Activated T-cell treated with anti-CD3 and anti-CD28 coated beads, Interleukin-2, amount 50 U/mL, for 72 hours (primary cell): ENCODE results near the gene SCGB1C2. TPM values are rescaled to one million over a fixed set of nuclear protein-coding genes. Genes with fewer than 3 reads are reported as not detected.
A peak's percentile ranks its signal among the peaks of the same experiment; 100 is the strongest.
"Not testable (repeated sequence)": the region's sequence is repeated elsewhere in the genome, so short reads cannot be mapped to it uniquely, and the experiment has no call there.

Source experiments
- ATAC-seq, 2 donors: fragments of 150-1000 bp; cut with Tn5 transposase; replicated peaks in 1 of 2; 2 replicates each; pipeline ENCODE4 v1.10.0; 2021; ENCODE audit warnings: moderate library complexity in 2 of 2, mild to moderate bottlenecking in 1 of 2
- DNase-seq, 2 donors: peaks; one replicate each; pipeline ENCODE4 v3.0.0; 2021 to 2022; ENCODE audit warnings: mixed read lengths in 1 of 2
- H3K27ac Mint-ChIP-seq: one replicate; pipeline ENCODE4 v1.8.0; 2022; ENCODE audit warnings: mild to moderate bottlenecking, moderate library complexity, mixed read lengths
- H3K27me3 Mint-ChIP-seq: one replicate; pipeline ENCODE4 v1.8.0; 2022; ENCODE audit warnings: low read depth, mixed read lengths
- H3K36me3 Mint-ChIP-seq, 2 donors: one replicate each; pipeline ENCODE4 v1.8.0; 2022; ENCODE audit warnings: mixed read lengths in 2 of 2, mild to moderate bottlenecking in 1 of 2; ENCODE audit not compliant: insufficient read depth in 2 of 2
- H3K4me1 Mint-ChIP-seq: one replicate; pipeline ENCODE4 v1.8.0; 2022; ENCODE audit warnings: low read depth, mixed read lengths
- H3K4me3 Mint-ChIP-seq, 2 donors: one replicate each; pipeline ENCODE4 v1.8.0; 2022; ENCODE audit warnings: mild to moderate bottlenecking in 2 of 2, mixed read lengths in 2 of 2, moderate library complexity in 2 of 2
- H3K9me3 Mint-ChIP-seq, 2 donors: one replicate each; pipeline ENCODE4 v1.8.0; 2022; ENCODE audit warnings: mixed read lengths in 2 of 2
- total RNA-seq, 2 donors: library from RNA; stranded (reverse); gene quantifications; one replicate each; pipeline ENCODE4 v1.2.3, GENCODE V29; 2022

SCGB1C2 gene
- not detected for total RNA-seq

GRCh38 chr17:137166-137807 lies at the start of gene SCGB1C2:
TSS of gene SCGB1C2 (plus strand) at chr17:137569. CDS start at chr17:137591, 22 bp downstream.
- not testable (repeated sequence) for H3K4me1 Mint-ChIP-seq, ATAC-seq, H3K27ac Mint-ChIP-seq, DNase-seq, H3K9me3 Mint-ChIP-seq, H3K4me3 Mint-ChIP-seq, H3K36me3 Mint-ChIP-seq, H3K27me3 Mint-ChIP-seq

DNA sequence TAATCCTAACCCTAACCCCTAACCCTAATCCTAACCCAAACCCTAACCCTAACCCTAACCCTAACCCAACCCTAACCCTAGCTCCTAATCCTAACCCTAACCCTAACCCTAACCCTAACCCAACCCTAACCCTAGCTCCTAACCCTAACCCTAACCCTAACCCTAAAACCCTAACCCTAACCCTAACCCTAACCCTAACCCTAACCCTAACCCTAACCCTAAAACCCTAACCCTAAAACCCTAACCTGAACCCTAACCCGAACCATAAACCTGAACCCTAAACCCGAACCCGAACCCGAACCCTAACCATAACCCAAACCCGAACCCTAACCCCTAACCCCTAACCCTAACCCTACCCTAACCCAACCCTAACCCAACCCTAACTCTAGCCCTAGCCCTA lies 24.3 kb upstream of the SCGB1C2 start:
- DNase-seq, H3K4me1 Mint-ChIP-seq, H3K27me3 Mint-ChIP-seq: not testable (repeated sequence)

DNA sequence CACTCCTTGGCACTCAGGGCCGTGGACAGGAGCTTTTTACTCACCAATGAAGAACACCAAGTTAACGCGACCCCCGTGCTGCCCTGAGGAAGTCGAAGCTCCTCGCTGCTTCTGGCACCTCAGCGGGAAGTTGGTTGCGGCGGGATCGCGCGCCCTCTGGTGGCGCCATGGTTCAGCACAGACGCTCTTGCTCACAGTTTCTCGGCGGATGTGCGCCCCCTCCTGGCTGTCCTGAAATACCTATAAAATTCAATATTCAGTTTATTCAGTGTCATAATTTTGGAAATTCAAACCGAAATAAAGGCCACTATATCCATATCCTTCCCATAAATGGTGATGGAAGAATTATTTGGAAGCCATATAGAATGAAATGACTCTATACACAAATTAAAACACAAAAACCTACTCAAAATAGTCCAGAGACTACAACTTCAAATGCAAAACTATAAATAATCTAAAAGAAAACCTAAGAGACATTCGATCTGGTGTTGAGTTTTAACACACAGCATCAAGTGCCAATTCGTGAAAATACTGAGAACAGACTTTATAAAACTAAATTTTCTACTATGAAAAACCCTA lies 18.9 kb upstream of the SCGB1C2 start:
- H3K9me3 Mint-ChIP-seq, H3K4me3 Mint-ChIP-seq, H3K27ac Mint-ChIP-seq, H3K36me3 Mint-ChIP-seq, H3K4me1 Mint-ChIP-seq, ATAC-seq, H3K27me3 Mint-ChIP-seq: not testable (repeated sequence)
- DNase-seq = peak; percentile 69 to 76

More for the DNA sequence above, 24.3 kb upstream of the SCGB1C2 start:
- not testable (repeated sequence) for H3K36me3 Mint-ChIP-seq, H3K27ac Mint-ChIP-seq, H3K4me3 Mint-ChIP-seq, ATAC-seq, H3K9me3 Mint-ChIP-seq

DNA sequence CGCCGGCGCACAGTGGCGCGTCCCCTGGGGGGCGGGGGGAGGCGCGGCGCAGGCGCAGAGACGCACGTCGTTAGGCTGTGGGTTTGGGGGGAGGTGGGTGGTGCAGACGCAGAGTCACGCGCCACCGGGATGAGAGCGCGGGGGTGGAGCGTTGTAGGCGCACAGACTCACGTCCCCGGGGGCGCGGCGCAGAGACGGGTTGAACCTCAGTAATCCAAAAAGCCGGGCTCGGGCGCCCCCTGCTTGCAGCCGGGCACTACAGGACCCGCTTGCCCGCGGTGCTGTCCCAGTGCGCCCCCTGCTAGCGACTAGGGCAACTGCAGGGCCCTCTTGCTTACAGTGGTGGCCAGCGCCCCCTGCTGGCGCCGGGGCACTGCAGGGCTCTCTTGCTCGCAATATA lies 3.4 kb upstream of the SCGB1C2 start:
- not testable (repeated sequence) for H3K4me1 Mint-ChIP-seq, H3K4me3 Mint-ChIP-seq, DNase-seq, H3K27ac Mint-ChIP-seq, H3K27me3 Mint-ChIP-seq, ATAC-seq, H3K36me3 Mint-ChIP-seq, H3K9me3 Mint-ChIP-seq

DNA sequence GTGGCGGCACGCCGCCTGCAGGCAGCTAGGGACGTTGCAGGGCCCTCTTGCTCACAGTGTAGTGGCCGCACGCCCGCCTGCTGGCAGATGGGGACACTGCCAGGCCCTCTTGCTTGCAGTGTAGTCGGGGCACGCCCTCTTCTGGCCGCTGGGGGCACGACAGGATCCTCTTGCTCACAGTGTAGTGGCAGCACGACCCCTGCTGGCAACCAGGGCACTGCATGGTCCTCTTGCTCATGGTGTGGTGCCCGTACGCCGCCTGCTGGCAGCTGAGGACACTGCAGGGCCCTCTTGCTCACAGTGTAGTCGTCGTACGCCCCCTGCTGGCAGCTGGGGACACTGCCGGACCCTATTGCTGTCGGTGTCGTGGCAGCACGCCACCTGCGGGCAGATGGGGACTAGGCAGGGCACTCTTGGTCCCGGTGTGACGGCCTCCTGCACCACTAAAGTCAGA lies 3.0 kb upstream of the SCGB1C2 start:
- H3K27ac Mint-ChIP-seq, H3K4me3 Mint-ChIP-seq, H3K4me1 Mint-ChIP-seq, H3K9me3 Mint-ChIP-seq, H3K36me3 Mint-ChIP-seq, H3K27me3 Mint-ChIP-seq: not testable (repeated sequence)
- DNase-seq (peak; percentile 69), ATAC-seq (peak; percentile 83)

DNA sequence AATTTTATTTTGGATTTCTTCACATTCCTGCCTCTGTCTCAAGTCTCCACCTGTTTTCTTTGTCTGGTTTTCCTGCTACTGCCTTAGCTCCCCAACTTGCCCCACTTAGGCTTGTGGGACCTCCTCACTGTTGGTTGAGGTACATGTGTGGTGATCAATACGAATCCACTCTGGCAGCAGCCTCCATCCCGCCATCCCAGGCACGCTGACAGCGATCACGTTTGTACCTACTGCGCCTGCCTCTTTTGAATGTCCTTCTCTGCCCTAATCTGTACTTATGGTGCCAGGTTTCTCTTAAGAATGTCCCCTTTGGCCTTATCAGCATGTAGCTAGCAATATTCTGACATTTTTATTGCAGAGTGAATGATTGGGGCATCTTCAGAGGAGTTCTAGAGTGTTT lies 2.3 kb upstream of the SCGB1C2 start:
- H3K27ac Mint-ChIP-seq, ATAC-seq, H3K36me3 Mint-ChIP-seq, H3K27me3 Mint-ChIP-seq, H3K4me1 Mint-ChIP-seq, H3K9me3 Mint-ChIP-seq, DNase-seq, H3K4me3 Mint-ChIP-seq: not testable (repeated sequence)

DNA sequence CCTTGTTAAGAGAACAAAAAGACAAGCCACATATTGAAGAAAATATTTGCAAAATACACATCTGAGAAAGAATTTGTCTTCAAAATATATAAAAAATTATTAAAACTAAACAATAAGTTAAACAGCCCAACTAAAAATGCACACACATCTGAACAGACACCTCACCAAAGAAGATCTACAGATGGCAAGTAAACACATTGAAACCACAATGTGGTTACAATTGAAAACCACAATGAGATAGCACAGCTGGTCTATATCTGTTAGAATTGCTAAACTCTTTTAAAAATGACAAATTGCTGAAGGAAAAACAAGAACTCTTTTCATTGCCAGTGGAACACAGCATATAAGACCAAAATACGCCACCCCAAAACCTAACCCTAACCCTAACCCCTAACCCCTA lies 1.5 kb upstream of the SCGB1C2 start:
- not testable (repeated sequence) for H3K4me1 Mint-ChIP-seq, ATAC-seq, H3K4me3 Mint-ChIP-seq, H3K27me3 Mint-ChIP-seq, H3K27ac Mint-ChIP-seq, DNase-seq, H3K36me3 Mint-ChIP-seq, H3K9me3 Mint-ChIP-seq

DNA sequence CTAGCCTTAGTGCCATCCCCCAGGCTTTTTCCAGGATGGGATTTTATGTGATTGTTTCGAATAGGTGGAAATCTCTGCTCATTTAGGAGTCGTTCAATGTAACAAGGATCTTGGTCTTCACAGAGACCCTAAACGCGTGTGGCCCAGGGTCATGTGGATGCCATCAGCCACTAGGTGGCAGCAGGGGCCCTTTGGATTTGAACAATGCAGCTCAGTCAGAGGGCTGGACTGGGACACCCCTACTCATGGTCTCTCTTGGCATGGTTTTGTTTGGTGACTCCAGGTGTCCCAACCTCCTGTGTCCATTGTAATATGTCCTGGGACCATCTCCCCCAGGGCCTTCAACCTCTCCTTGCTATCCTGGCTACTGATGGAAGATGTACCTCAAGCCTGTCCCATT lies 838 bp upstream of the SCGB1C2 start:
- not testable (repeated sequence) for H3K36me3 Mint-ChIP-seq, H3K4me1 Mint-ChIP-seq, H3K4me3 Mint-ChIP-seq, H3K27me3 Mint-ChIP-seq, H3K27ac Mint-ChIP-seq, H3K9me3 Mint-ChIP-seq
- DNase-seq (peak; percentile 82 to 83), ATAC-seq (peak; percentile 80 to 83)

DNA sequence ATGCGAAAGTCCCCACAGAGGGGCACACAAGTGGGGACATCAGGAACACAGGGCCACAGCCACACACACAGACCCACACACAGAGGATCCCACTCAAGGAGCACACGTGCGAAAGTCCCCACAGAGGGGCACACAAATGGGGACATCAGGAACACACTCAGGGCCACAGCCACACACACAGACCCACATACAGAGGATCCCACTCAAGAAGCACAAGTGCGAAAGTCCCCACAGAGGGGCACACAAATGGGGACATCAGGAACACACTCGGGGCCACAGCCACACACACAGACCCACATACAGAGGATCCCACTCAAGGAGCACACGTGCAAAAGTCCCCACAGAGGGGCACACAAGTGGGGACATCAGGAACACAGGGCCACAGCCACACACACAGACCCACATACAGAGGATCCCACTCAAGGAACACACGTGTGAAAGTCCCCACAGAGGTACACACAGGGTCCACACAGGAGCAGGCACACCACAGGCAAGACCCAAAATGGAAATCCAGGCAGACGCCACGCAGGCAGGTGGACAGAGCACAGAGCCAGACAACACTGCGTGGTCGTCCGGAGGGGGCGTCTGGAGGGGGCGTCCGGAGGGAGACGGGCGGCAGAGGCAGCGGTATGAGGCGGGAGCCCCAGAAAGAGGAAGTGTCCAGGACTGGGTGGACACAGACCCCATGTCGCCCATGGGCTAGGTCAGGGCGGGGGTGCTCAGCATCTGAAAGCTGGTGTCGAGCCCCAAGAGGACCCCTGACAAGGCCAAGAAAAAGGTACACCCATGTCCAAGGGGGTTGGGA lies 2.2 kb downstream of the SCGB1C2 start:
- not testable (repeated sequence) for H3K36me3 Mint-ChIP-seq, H3K4me3 Mint-ChIP-seq, H3K9me3 Mint-ChIP-seq, H3K27ac Mint-ChIP-seq, H3K4me1 Mint-ChIP-seq, DNase-seq, ATAC-seq
- H3K27me3 Mint-ChIP-seq = peaks cover 14% of the 10 kb centered on the region

DNA sequence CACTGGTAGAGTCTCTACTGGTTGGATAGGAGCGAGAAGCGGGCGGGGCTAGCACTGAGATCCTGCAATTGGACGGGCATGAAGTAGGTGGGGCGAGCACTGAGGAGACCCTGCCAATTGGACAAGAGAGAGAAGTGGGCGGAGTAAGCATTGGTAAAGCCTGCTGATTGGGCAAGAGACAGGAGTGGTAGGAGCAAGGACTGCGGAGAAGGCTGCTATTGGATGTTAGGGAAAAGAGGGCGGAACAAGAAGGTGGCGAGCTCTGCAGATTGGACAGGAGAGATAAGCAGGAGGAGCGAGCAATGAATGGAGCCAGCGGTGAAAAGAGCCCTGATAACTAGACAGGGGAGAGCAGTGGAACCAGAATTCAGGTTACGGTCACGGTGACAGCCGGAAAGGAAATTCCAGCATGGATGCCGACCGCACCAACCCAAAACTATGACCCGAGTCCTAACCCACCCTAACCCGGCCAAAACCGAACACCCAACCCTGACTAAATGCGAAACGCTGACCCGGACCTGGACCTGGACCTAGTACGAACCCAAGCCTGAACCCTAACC lies 4.8 kb downstream of the SCGB1C2 start:
- Mint-ChIP-seq H3K36me3 (no peaks in the 10 kb centered on the region), H3K4me1 (no peaks in the 10 kb centered on the region), H3K9me3 (no peaks in the 10 kb centered on the region), H3K27me3 (peaks cover 14% of the 10 kb centered on the region), H3K27ac (no peak overlapping the region), H3K4me3 (no peak overlapping the region)
- peak; percentile 23 to 49 for DNase-seq
- ATAC-seq = no peak

DNA sequence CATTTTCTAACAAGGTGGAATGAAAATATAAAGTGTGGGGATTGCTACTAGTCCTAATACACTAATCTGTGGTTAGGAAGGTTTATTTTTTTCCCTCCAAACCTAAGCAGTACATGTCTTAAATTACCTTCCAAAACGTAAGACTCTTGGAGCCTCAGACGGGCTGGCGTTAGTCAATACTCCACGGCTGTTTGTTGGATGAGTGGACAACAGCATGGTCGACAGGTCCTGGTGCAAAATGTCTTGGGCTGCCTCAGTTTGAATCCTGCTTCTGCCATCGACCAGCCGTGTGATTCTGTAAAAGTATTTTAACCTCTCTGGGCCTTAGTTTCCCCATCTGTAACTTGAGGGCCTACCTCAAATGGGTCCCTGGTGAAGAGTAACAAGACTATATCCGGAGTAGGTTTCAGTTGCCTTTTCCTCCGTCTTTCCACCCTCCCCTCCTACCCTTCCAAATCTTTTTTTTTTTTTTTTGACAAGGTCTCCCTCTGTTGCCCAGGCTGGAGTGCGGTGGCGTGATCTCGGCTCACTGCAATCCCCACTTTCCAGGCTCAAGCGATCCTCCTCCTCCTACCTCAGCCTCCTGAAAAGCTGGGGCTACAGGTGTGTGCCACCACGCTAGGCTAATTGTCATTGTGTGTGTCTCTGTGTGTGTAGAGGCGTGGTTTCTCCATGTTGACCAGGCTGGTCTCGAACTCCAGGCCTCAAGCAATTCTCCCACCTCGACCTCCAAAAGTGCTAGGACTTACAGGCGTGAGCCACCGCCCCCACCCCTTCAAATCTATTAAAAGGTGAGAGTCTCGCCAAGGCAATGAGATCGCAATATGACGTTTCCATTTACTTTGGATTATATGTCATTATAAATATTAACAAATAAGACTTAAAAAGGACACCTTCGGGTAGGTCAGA lies 5.8 kb downstream of the SCGB1C2 start:
- Mint-ChIP-seq H3K36me3 (no peaks in the 10 kb centered on the region), H3K27me3 (peaks cover 14% of the 10 kb centered on the region), H3K27ac (no peak overlapping the region), H3K9me3 (no peaks in the 10 kb centered on the region), H3K4me1 (no peaks in the 10 kb centered on the region), H3K4me3 (no peak overlapping the region)
- DNase-seq (no peak), ATAC-seq (no peak)

GRCh38 chr17:143785-144281 lies 6.5 kb downstream of the SCGB1C2 start:
- H3K27me3 Mint-ChIP-seq = peaks cover 14% of the 10 kb centered on the region
- peak; percentile 83 to 89 for ATAC-seq
- H3K4me3 Mint-ChIP-seq = no peak overlapping the region
- H3K27ac Mint-ChIP-seq = no peak overlapping the region
- no peaks in the 10 kb centered on the region for H3K9me3 Mint-ChIP-seq
- H3K4me1 Mint-ChIP-seq = no peaks in the 10 kb centered on the region
- H3K36me3 Mint-ChIP-seq = no peaks in the 10 kb centered on the region
- DNase-seq = peak; percentile 86 to 91
